Measurements from ENCODE around the gene DPP6.
"Not testable (repeated sequence)": the region's sequence is repeated elsewhere in the genome, so short reads cannot be mapped to it uniquely, and the experiment has no call there.

Gene DPP6

GRCh38 chr7:154051643-154052529, at the start of gene DPP6:
TSS of gene DPP6 (plus strand) at chr7:154052398.
- DNase-seq = not testable (repeated sequence)

- not testable (repeated sequence) for DNase-seq
Measured at GRCh38 chr7:154009423-154009911, 42.7 kb upstream of the DPP6 start.

GRCh38 chr7:154010726-154011568, 41.3 kb upstream of the DPP6 start:
- DNase-seq = not testable (repeated sequence)

GRCh38 chr7:154012800-154013199, 39.4 kb upstream of the DPP6 start:
- DNase-seq = not testable (repeated sequence)

GRCh38 chr7:154015636-154016035, 36.6 kb upstream of the DPP6 start:
- not testable (repeated sequence) for DNase-seq

GRCh38 chr7:154018354-154018753, 33.8 kb upstream of the DPP6 start:
- DNase-seq = not testable (repeated sequence)

GRCh38 chr7:154027805-154028204, 24.4 kb upstream of the DPP6 start:
- DNase-seq = not testable (repeated sequence)

- DNase-seq = not testable (repeated sequence)
Measured at GRCh38 chr7:154030476-154031080, 21.6 kb upstream of the DPP6 start.

- not testable (repeated sequence) for DNase-seq
Measured at GRCh38 chr7:154039466-154040165, 12.6 kb upstream of the DPP6 start.

- DNase-seq = not testable (repeated sequence)
Measured at GRCh38 chr7:154050394-154050793, 1.8 kb upstream of the DPP6 start.

GRCh38 chr7:154051006-154051642, 1.1 kb upstream of the DPP6 start:
- DNase-seq = not testable (repeated sequence)

GRCh38 chr7:154052530-154053252, 493 bp downstream of the DPP6 start:
- DNase-seq = not testable (repeated sequence)

- DNase-seq = not testable (repeated sequence)
Measured at GRCh38 chr7:154053466-154054312, 1.5 kb downstream of the DPP6 start.

GRCh38 chr7:154054664-154055063, 2.5 kb downstream of the DPP6 start:
- DNase-seq = not testable (repeated sequence)

GRCh38 chr7:154055491-154056106, 3.4 kb downstream of the DPP6 start:
- DNase-seq = not testable (repeated sequence)

- not testable (repeated sequence) for DNase-seq
Measured at GRCh38 chr7:154058783-154059182, 6.6 kb downstream of the DPP6 start.

GRCh38 chr7:154060551-154060950, 8.4 kb downstream of the DPP6 start:
- DNase-seq = not testable (repeated sequence)

GRCh38 chr7:154071833-154072232, 19.6 kb downstream of the DPP6 start:
- DNase-seq = not testable (repeated sequence)

- not testable (repeated sequence) for DNase-seq
Measured at GRCh38 chr7:154072395-154073181, 20.4 kb downstream of the DPP6 start.
